Trophoblast cell (in vitro differentiated cells and primary cell): Measurements from ENCODE around the gene PLXNA2.

Experiments
- DNase-seq, 2 donors: peaks; one replicate each; pipeline ENCODE4 v3.0.0-alpha.2; 2016
- H2AFZ ChIP-seq: 2 replicates; pipeline ENCODE4 v1.6.1; 2013; ENCODE audit warnings: low read length, moderate library complexity, mild to moderate bottlenecking; ENCODE audit not compliant: insufficient read depth, poor library complexity
- H2AK5ac ChIP-seq: 2 replicates; pipeline ENCODE4 v1.6.1; 2013; ENCODE audit warnings: mild to moderate bottlenecking, low read length
- H2BK120ac ChIP-seq: 2 replicates; pipeline ENCODE4 v1.6.1; 2013; ENCODE audit warnings: low read length, mild to moderate bottlenecking, moderate library complexity; ENCODE audit not compliant: insufficient read depth, poor library complexity
- H2BK12ac ChIP-seq: 2 replicates; pipeline ENCODE4 v1.6.1; 2013; ENCODE audit warnings: mild to moderate bottlenecking, low read length, moderate library complexity
- H2BK5ac ChIP-seq: 2 replicates; pipeline ENCODE4 v1.6.1; 2013; ENCODE audit warnings: low read length, low read depth, moderate library complexity, mild to moderate bottlenecking; ENCODE audit not compliant: poor library complexity
- H3K14ac ChIP-seq: 2 replicates; pipeline ENCODE4 v1.6.1; 2013; ENCODE audit warnings: mild to moderate bottlenecking, low read length
- H3K18ac ChIP-seq: 2 replicates; pipeline ENCODE4 v1.6.1; 2013; ENCODE audit warnings: mild to moderate bottlenecking, low read length
- H3K23ac ChIP-seq: 2 replicates; pipeline ENCODE4 v1.6.1; 2013; ENCODE audit warnings: low read length
- H3K27ac ChIP-seq: 2 replicates; pipeline ENCODE4 v1.5.1; 2013; ENCODE audit warnings: low read depth, mild to moderate bottlenecking, inconsistent platforms, low read length, moderate library complexity
- H3K27me3 ChIP-seq: 2 replicates; pipeline ENCODE4 v1.6.1; 2013; ENCODE audit warnings: inconsistent platforms, mild to moderate bottlenecking, low read length, moderate library complexity; ENCODE audit not compliant: insufficient read depth
- H3K36me3 ChIP-seq, 2 experiments: 1 replicate in 1 of 2; 2 replicates in 1 of 2; pipeline ENCODE4 v1.6.1; 2013; ENCODE audit warnings: low read length in 2 of 2, mild to moderate bottlenecking in 2 of 2, moderate library complexity in 1 of 2; ENCODE audit not compliant: insufficient read depth in 2 of 2, control insufficient read depth in 1 of 2
- H3K4ac ChIP-seq: 2 replicates; pipeline ENCODE4 v1.6.1; 2013; ENCODE audit warnings: low read depth, mild to moderate bottlenecking, low read length, moderate library complexity
- H3K4me1 ChIP-seq, 2 experiments: 1 replicate in 1 of 2; 2 replicates in 1 of 2; pipeline ENCODE4 v1.6.1; 2013; ENCODE audit warnings: low read length in 2 of 2, mild to moderate bottlenecking in 2 of 2, moderate library complexity in 1 of 2; ENCODE audit not compliant: insufficient read depth in 2 of 2, control insufficient read depth in 1 of 2
- H3K4me2 ChIP-seq: 2 replicates; pipeline ENCODE4 v1.6.1; 2013; ENCODE audit warnings: inconsistent platforms, mild to moderate bottlenecking, low read length, moderate library complexity
- H3K4me3 ChIP-seq: 2 replicates; pipeline ENCODE4 v1.5.1; 2013; ENCODE audit warnings: mild to moderate bottlenecking, low read depth, low read length, inconsistent platforms
- H3K79me1 ChIP-seq: one replicate; pipeline ENCODE4 v1.6.1; 2013; ENCODE audit warnings: low read length
- H3K79me2 ChIP-seq: 2 replicates; pipeline ENCODE4 v1.6.1; 2013; ENCODE audit warnings: low read length, mild to moderate bottlenecking; ENCODE audit not compliant: control insufficient read depth, insufficient read depth, poor library complexity
- H3K9ac ChIP-seq: 2 replicates; pipeline ENCODE4 v1.6.1; 2013; ENCODE audit warnings: mild to moderate bottlenecking, low read length
- H3K9me3 ChIP-seq: 2 replicates; pipeline ENCODE4 v1.6.1; 2013; ENCODE audit warnings: low read depth, mild to moderate bottlenecking, control low read depth, inconsistent platforms, low read length; ENCODE audit not compliant: insufficient read depth
- H4K12ac ChIP-seq: 2 replicates; pipeline ENCODE4 v1.6.1; 2013; ENCODE audit warnings: low read depth, mild to moderate bottlenecking, low read length, moderate library complexity
- H4K8ac ChIP-seq: 2 replicates; pipeline ENCODE4 v1.6.1; 2013; ENCODE audit warnings: low read depth, mild to moderate bottlenecking, low read length, moderate library complexity
- H4K91ac ChIP-seq: one replicate; pipeline ENCODE4 v1.6.1; 2013; ENCODE audit warnings: low read depth, mild to moderate bottlenecking, low read length, moderate library complexity
- WGBS: extraction: QIAGEN DNeasy Blood & Tissue Kit; methylation state at CpG from one replicate; pipeline ENCODE4 v1.1.7; 2013; ENCODE audit warnings: missing lambda C conversion rate; ENCODE audit not compliant: insufficient read length, insufficient coverage; ENCODE audit errors: extremely low coverage; 5-methylcytosine and 5-hydroxymethylcytosine counted together

PLXNA2 gene

DNA sequence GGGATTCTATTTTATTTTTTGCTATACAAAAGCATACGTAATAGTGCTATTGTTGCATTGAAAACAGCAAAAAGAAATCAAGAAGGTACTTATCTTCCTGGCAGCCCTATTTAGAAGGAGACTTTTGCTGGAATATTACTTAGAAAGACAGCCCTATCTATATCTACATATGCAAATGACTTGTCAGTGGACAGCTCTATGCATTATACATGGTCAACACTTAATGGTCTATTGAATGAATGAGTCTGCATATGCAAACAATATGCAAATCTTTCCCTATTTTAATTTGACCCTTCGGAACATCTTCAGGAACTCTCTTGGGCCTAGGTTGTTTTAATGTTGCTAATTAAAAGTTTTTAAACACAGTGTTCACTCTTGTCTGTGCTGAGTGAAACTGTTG is 110.8 kb downstream of the PLXNA2 start:
- Histone ChIP-seq H2AFZ (no peak overlapping the region), H3K79me2 (peaks cover 3% of the 10 kb centered on the region), H3K23ac (no peak overlapping the region), H3K4me3 (no peak overlapping the region), H3K36me3 (peaks cover 11 to 13% of the 10 kb centered on the region in 2 experiments), H2AK5ac (no peak overlapping the region), H3K4me2 (no peak overlapping the region), H3K9ac (no peak overlapping the region), H3K9me3 (peaks cover 2% of the 10 kb centered on the region), H3K14ac (no peak overlapping the region), H3K4ac (no peak overlapping the region), H2BK120ac (no peak overlapping the region), H3K79me1 (no peaks in the 10 kb centered on the region), H3K4me1 (peaks cover 18 to 26% of the 10 kb centered on the region in 2 experiments), H3K27me3 (no peaks in the 10 kb centered on the region), H3K18ac (no peak overlapping the region), H3K27ac (no peak overlapping the region), H4K12ac (no peak overlapping the region), H2BK5ac (no peak overlapping the region), H4K91ac (no peak overlapping the region), H2BK12ac (no peak overlapping the region), H4K8ac (no peak overlapping the region)
- DNase-seq: no peak
- WGBS: no CpG with 5 or more reads among the region's 2 CpGs

- H2BK120ac ChIP-seq: no peak overlapping the region
- H3K79me2 ChIP-seq: peaks cover 3% of the 10 kb centered on the region
- no peak overlapping the region for H2AK5ac ChIP-seq
- no peak overlapping the region for H3K23ac ChIP-seq
- H3K27ac ChIP-seq: no peak overlapping the region
- peaks cover 18 to 26% of the 10 kb centered on the region in 2 experiments for H3K4me1 ChIP-seq
- H3K18ac ChIP-seq: no peak overlapping the region
- no peak overlapping the region for H3K14ac ChIP-seq
- no peak overlapping the region for H2BK5ac ChIP-seq
- no peak overlapping the region for H2AFZ ChIP-seq
- H3K9ac ChIP-seq: no peak overlapping the region
- peak overlapping the region; percentile 34 for H2BK12ac ChIP-seq
- DNase-seq: peak; percentile 80 to 85
- no peak overlapping the region for H3K4me2 ChIP-seq
- no peak overlapping the region for H4K91ac ChIP-seq
- H3K27me3 ChIP-seq: no peaks in the 10 kb centered on the region
- no peaks in the 10 kb centered on the region for H3K79me1 ChIP-seq
- peaks cover 2% of the 10 kb centered on the region for H3K9me3 ChIP-seq
- no peak overlapping the region for H3K4ac ChIP-seq
- H4K8ac ChIP-seq: no peak overlapping the region
- peaks cover 14% of the 10 kb centered on the region in 2 experiments for H3K36me3 ChIP-seq
- H4K12ac ChIP-seq: no peak overlapping the region
- WGBS: no CpG with 5 or more reads among the region's 4 CpGs
- no peak overlapping the region for H3K4me3 ChIP-seq
Measured at GRCh38 chr1:208132287-208132882, 111.8 kb downstream of the PLXNA2 start.

DNA sequence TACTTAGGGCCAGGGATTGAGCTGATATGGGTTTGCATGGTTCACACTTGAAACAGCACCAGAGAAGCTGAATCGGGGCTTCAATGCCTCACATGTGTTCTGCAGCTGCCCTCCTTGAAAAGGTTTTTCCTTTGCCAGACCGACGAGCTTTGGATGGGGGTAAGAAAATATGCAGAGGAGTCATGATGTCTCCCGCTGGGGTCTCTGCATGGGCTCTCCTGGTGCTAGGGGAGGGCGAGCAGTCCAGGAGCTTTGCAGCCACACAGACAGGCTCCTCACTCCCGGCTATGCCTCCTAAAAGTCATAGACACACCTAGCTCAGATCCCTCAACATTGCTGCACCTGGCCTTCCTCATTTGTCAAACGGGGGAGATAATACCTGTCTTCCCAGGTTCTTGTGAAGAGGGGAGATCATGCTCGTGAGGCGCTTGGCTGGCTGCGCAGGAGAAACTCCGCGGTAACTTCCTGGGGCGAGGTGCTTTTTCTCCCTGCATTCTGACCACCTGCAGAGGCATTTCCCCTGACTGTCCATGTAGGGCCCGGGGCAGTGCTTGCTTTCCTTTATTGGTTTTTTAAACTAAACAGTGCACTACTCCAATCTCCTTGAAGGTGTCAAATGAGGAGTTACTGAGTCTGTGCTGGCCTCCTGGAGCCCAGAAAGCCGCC is 112.4 kb downstream of the PLXNA2 start:
- Histone ChIP-seq H3K27ac (no peak overlapping the region), H2BK120ac (no peak overlapping the region), H2AK5ac (no peak overlapping the region), H3K9me3 (peaks cover 2% of the 10 kb centered on the region), H3K79me2 (peaks cover 3% of the 10 kb centered on the region), H3K79me1 (no peaks in the 10 kb centered on the region), H3K4me1 (peaks cover 18 to 26% of the 10 kb centered on the region in 2 experiments), H3K36me3 (peaks cover 16% of the 10 kb centered on the region in 2 experiments), H2AFZ (no peak overlapping the region), H3K14ac (no peak overlapping the region), H4K12ac (no peak overlapping the region), H2BK12ac (no peak overlapping the region), H3K4me3 (no peak overlapping the region), H3K23ac (no peak overlapping the region), H4K8ac (no peak overlapping the region), H3K9ac (no peak overlapping the region), H3K4me2 (no peak overlapping the region), H3K27me3 (no peaks in the 10 kb centered on the region), H3K4ac (no peak overlapping the region), H2BK5ac (no peak overlapping the region), H3K18ac (no peak overlapping the region), H4K91ac (no peak overlapping the region)
- no peak for DNase-seq
- WGBS: no CpG with 5 or more reads among the region's 15 CpGs

DNA sequence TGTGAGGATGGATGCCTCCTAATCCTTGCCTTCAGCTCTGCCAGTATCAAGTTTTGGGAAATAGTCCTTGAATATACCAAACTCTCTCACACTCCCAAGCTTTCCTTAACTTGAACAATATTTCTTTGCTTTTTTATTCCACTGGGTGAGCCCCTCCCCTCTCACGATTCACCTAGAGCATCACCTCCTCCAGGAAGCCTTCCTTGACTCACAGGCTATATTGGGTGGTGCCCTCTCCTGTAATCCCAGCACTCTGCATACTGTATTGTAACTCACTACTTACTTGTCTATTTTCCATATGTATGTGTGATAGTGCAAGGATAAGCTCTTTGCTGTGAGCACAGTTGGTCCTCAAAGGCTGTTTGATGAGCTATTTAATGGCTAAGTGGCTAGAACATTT is 114.7 kb downstream of the PLXNA2 start:
- Histone ChIP-seq H2BK5ac (no peak overlapping the region), H3K27me3 (no peaks in the 10 kb centered on the region), H2BK120ac (no peak overlapping the region), H2AFZ (no peak overlapping the region), H4K8ac (no peak overlapping the region), H3K9ac (no peak overlapping the region), H3K36me3 (peaks cover 21 to 25% of the 10 kb centered on the region in 2 experiments), H3K4ac (no peak overlapping the region), H3K4me2 (no peak overlapping the region), H3K4me3 (no peak overlapping the region), H2BK12ac (no peak overlapping the region), H4K12ac (no peak overlapping the region), H3K4me1 (peaks cover 4 to 8% of the 10 kb centered on the region in 2 experiments), H3K79me2 (peaks cover 1% of the 10 kb centered on the region), H3K79me1 (no peaks in the 10 kb centered on the region), H3K27ac (no peak overlapping the region), H3K14ac (no peak overlapping the region), H3K9me3 (no peaks in the 10 kb centered on the region), H3K23ac (no peak overlapping the region), H2AK5ac (no peak overlapping the region), H4K91ac (no peak overlapping the region), H3K18ac (no peak overlapping the region)
- no peak for DNase-seq
- no CpG with 5 or more reads among the region's 1 CpG for WGBS
